H1 (cell line): Measurements from ENCODE around the gene UBAC1. TPM values are rescaled to one million over a fixed set of nuclear protein-coding genes. Genes with fewer than 3 reads are reported as not detected.

ENCODE experiments used
- CTCF ChIA-PET: fragments of 300-600 bp; sonication (Branson Sonifier 250); formaldehyde crosslinking; loops from one replicate; lab custom pipeline; 2021; ENCODE audit not compliant: partially characterized antibody; lab: Charles Lee
- POLR2A ChIA-PET: fragments of 300-600 bp; sonication (Branson Sonifier 250); formaldehyde crosslinking; loops from one replicate; lab custom pipeline; 2021; ENCODE audit warnings: inconsistent platforms; ENCODE audit not compliant: partially characterized antibody; lab: Charles Lee
- DNase-seq, 2 experiments: peaks; one replicate each; pipeline versions ENCODE4 v3.0.0 to v3.0.0-alpha.2; 2010 to 2022; ENCODE audit warnings: low spot score in 2 of 2, low read depth in 1 of 2, mixed read lengths in 1 of 2
- FAIRE-seq: peaks from 2 replicates; lab custom pipeline; 2011; peaks lifted over from hg19 to GRCh38; lab: Jason Lieb, UNC
- H2AFZ ChIP-seq: 2 replicates; pipeline ENCODE4 v1.8.1; 2012; ENCODE audit warnings: low read length, inconsistent platforms
- H2AK5ac ChIP-seq: 2 replicates; pipeline ENCODE4 v1.6.1; 2013; ENCODE audit warnings: low read depth, low read length
- H2BK120ac ChIP-seq: replicated peaks from 2 replicates; pipeline ENCODE3; 2013; ENCODE audit warnings: low read depth, low read length, inconsistent platforms
- H2BK12ac ChIP-seq: 2 replicates; pipeline ENCODE4 v1.6.1; 2013; ENCODE audit warnings: low read depth, low read length
- H2BK15ac ChIP-seq: 2 replicates; pipeline ENCODE4 v1.6.1; 2013; ENCODE audit warnings: low read length
- H2BK20ac ChIP-seq: 2 replicates; pipeline ENCODE4 v1.6.1; 2013; ENCODE audit warnings: low read length
- H2BK5ac ChIP-seq: 2 replicates; pipeline ENCODE4 v1.6.1; 2013; ENCODE audit warnings: low read depth, low read length
- H3K14ac ChIP-seq: 2 replicates; pipeline ENCODE4 v1.6.1; 2013; ENCODE audit warnings: inconsistent platforms; ENCODE audit not compliant: insufficient read length
- H3K18ac ChIP-seq: 2 replicates; pipeline ENCODE4 v1.6.1; 2013; ENCODE audit warnings: low read length; ENCODE audit errors: extremely low read depth
- H3K23ac ChIP-seq: 2 replicates; pipeline ENCODE4 v1.6.1; 2013; ENCODE audit warnings: inconsistent platforms; ENCODE audit not compliant: insufficient read length
- H3K23me2 ChIP-seq: 2 replicates; pipeline ENCODE4 v1.6.1; 2013; ENCODE audit warnings: low read depth, low read length
- H3K27ac ChIP-seq: 2 replicates; pipeline ENCODE4 v1.6.1; 2011; ENCODE audit warnings: low read depth, low read length, inconsistent platforms
- H3K27me3 ChIP-seq, 4 experiments: replicated peaks in 1 of 4; 1 replicate in 1 of 4; 2 replicates in 3 of 4; pipeline versions ENCODE4 v1.6.1 to v1.8.1; 2011 to 2013; ENCODE audit warnings: low read length in 3 of 4, mild to moderate bottlenecking in 3 of 4, inconsistent platforms in 2 of 4, mixed read lengths in 2 of 4, moderate library complexity in 1 of 4; ENCODE audit not compliant: control insufficient read depth in 3 of 4, insufficient read depth in 3 of 4; ENCODE audit errors: extremely low read depth in 1 of 4
- H3K36me3 ChIP-seq, 4 experiments: 2 replicates each; pipeline versions ENCODE4 v1.6.1 to v1.8.1; 2011 to 2013; ENCODE audit warnings: mild to moderate bottlenecking in 4 of 4, low read length in 3 of 4, moderate library complexity in 2 of 4, control low read depth in 1 of 4, inconsistent platforms in 1 of 4; ENCODE audit not compliant: insufficient read depth in 4 of 4, control insufficient read depth in 2 of 4
- H3K4ac ChIP-seq: replicated peaks from 2 replicates; pipeline ENCODE3; 2013; ENCODE audit warnings: low read length, low read depth, mixed read lengths, inconsistent platforms; ENCODE audit not compliant: insufficient read length
- H3K4me1 ChIP-seq, 4 experiments: replicated peaks in 1 of 4; 1 replicate in 1 of 4; 2 replicates in 3 of 4; pipeline versions ENCODE4 v1.6.1 to v1.8.1; 2011 to 2013; ENCODE audit warnings: low read length in 3 of 4, inconsistent platforms in 2 of 4, mixed read lengths in 1 of 4; ENCODE audit not compliant: insufficient read depth in 4 of 4, control insufficient read depth in 3 of 4
- H3K4me2 ChIP-seq, 2 experiments: 2 replicates each; pipeline versions ENCODE4 v1.6.1 to v1.8.1; 2011 to 2013; ENCODE audit warnings: low read depth in 2 of 2, low read length in 2 of 2, control low read depth in 1 of 2, inconsistent platforms in 1 of 2, mild to moderate bottlenecking in 1 of 2; ENCODE audit not compliant: insufficient read depth in 1 of 2
- H3K4me3 ChIP-seq, 4 experiments: fragments of 200-600, 300-600 bp in 1 of 4; sonication (generic), shearing (Covaris generic), sonication (Bioruptor Twin) in 1 of 4; 2 replicates each; pipeline versions ENCODE4 v1.5.1 to v1.8.1; 2011 to 2016; ENCODE audit warnings: low read length in 4 of 4, low read depth in 3 of 4, control low read depth in 2 of 4, inconsistent platforms in 2 of 4, mild to moderate bottlenecking in 2 of 4, mixed read lengths in 1 of 4, moderate library complexity in 1 of 4; ENCODE audit not compliant: insufficient read depth in 2 of 4; ENCODE audit errors: extremely low read depth in 1 of 4
- H3K56ac ChIP-seq: replicated peaks from 2 replicates; pipeline ENCODE3; 2013; ENCODE audit warnings: low read depth, mild to moderate bottlenecking, mixed read lengths, low read length, inconsistent platforms; ENCODE audit not compliant: insufficient read length
- H3K79me1 ChIP-seq: 2 replicates; pipeline ENCODE4 v1.6.1; 2013; ENCODE audit warnings: low read depth, low read length, control low read depth
- H3K79me2 ChIP-seq, 2 experiments: 2 replicates each; pipeline versions ENCODE4 v1.6.1 to v1.8.1; 2012 to 2013; ENCODE audit warnings: low read length in 2 of 2, mild to moderate bottlenecking in 2 of 2, inconsistent platforms in 1 of 2; ENCODE audit not compliant: insufficient read depth in 2 of 2, control insufficient read depth in 1 of 2
- H3K9ac ChIP-seq, 4 experiments: replicated peaks in 1 of 4; 1 replicate in 1 of 4; 2 replicates in 3 of 4; pipeline versions ENCODE4 v1.6.1 to v1.8.1; 2011 to 2013; ENCODE audit warnings: low read depth in 3 of 4, low read length in 3 of 4, control low read depth in 2 of 4, mild to moderate bottlenecking in 2 of 4, moderate library complexity in 2 of 4, inconsistent platforms in 1 of 4; ENCODE audit errors: extremely low read depth in 1 of 4
- H3K9me3 ChIP-seq, 2 experiments: 2 replicates each; pipeline versions ENCODE4 v1.6.1 to v1.8.1; 2012 to 2013; ENCODE audit warnings: mild to moderate bottlenecking in 2 of 2, moderate library complexity in 2 of 2, control low read depth in 1 of 2, inconsistent platforms in 1 of 2, low read depth in 1 of 2, low read length in 1 of 2, mixed read lengths in 1 of 2; ENCODE audit not compliant: insufficient read depth in 2 of 2
- H4K20me1 ChIP-seq, 2 experiments: replicated peaks in 1 of 2; 2 replicates each; pipeline versions ENCODE3 to v1.8.1; 2011 to 2013; ENCODE audit warnings: inconsistent platforms in 2 of 2, low read length in 2 of 2, mild to moderate bottlenecking in 1 of 2; ENCODE audit not compliant: insufficient read depth in 2 of 2, control insufficient read depth in 1 of 2
- H4K5ac ChIP-seq: 2 replicates; pipeline ENCODE4 v1.6.1; 2013; ENCODE audit warnings: low read length, low read depth, mixed read lengths, inconsistent platforms; ENCODE audit not compliant: insufficient read length
- H4K8ac ChIP-seq: 2 replicates; pipeline ENCODE4 v1.8.0; 2013; ENCODE audit warnings: mild to moderate bottlenecking, moderate library complexity, low read length, inconsistent platforms; ENCODE audit not compliant: insufficient read depth; ENCODE audit errors: extremely low read depth
- H4K91ac ChIP-seq: replicated peaks from 2 replicates; pipeline ENCODE3; 2013; ENCODE audit warnings: low read length, mixed read lengths, inconsistent platforms; ENCODE audit not compliant: insufficient read length
- CBX5 ChIP-seq: fragments of 300-800, 300-1000 bp; sonication (generic); IDR thresholded peaks from 2 replicates; pipeline ENCODE4 v1.7.1; 2016; ENCODE audit warnings: antibody characterized with exemption, low read length, low read depth
- EP300 ChIP-seq, 2 experiments: IDR thresholded peaks; 1 replicate in 1 of 2; 2 replicates in 1 of 2; pipeline ENCODE4 v1.6.1; 2011 to 2012; ENCODE audit warnings: low read depth in 2 of 2, low read length in 2 of 2, mild to moderate bottlenecking in 2 of 2, borderline replicate concordance in 1 of 2, inconsistent platforms in 1 of 2, moderate library complexity in 1 of 2
- JUND ChIP-seq: IDR thresholded peaks from 2 replicates; pipeline ENCODE4 v1.6.1; 2011; ENCODE audit warnings: mild to moderate bottlenecking, improper control_type of control experiment, low read length
- KDM5A ChIP-seq: fragments of 200-600 bp; IDR thresholded peaks from 2 replicates; pipeline ENCODE4 v1.7.1; 2012; ENCODE audit warnings: mild to moderate bottlenecking, low read length, inconsistent platforms, mixed read lengths
- NRF1 ChIP-seq: IDR thresholded peaks from 2 replicates; pipeline ENCODE4 v1.6.1; 2011; ENCODE audit warnings: mild to moderate bottlenecking, low read depth, low read length, improper control_type of control experiment
- RFX5 ChIP-seq: IDR thresholded peaks from 2 replicates; pipeline ENCODE4 v1.6.1; 2011; ENCODE audit warnings: low read depth, low read length, improper control_type of control experiment, borderline replicate concordance
- SAP30 ChIP-seq: fragments of 300-600 bp; sonication (generic); IDR thresholded peaks from 2 replicates; pipeline ENCODE4 v1.7.1; 2012; ENCODE audit warnings: low read length, moderate library complexity, mild to moderate bottlenecking, inconsistent platforms; ENCODE audit not compliant: insufficient read depth, insufficient replicate concordance
- TAF1 ChIP-seq: IDR thresholded peaks from 2 replicates; pipeline ENCODE4 v1.6.1; 2011; ENCODE audit warnings: mild to moderate bottlenecking, low read depth, low read length
- WGBS, 2 experiments: shearing (Covaris generic) in 1 of 2; methylation state at CpG; one replicate each; pipeline versions ENCODE4 v1.1.6 to v1.1.7; 2013 to 2015; ENCODE audit warnings: low lambda C conversion rate in 2 of 2, mixed read lengths in 2 of 2, inconsistent platforms in 1 of 2, low coverage in 1 of 2, missing lambda C conversion rate in 1 of 2; ENCODE audit not compliant: insufficient replicate concordance in 2 of 2, insufficient coverage in 1 of 2, insufficient read length in 1 of 2; ENCODE audit errors: extremely low coverage in 1 of 2, missing lambda C conversion rate in 1 of 2; 5-methylcytosine and 5-hydroxymethylcytosine counted together
- polyA plus RNA-seq, 7 experiments: library from polyadenylated mRNA; depleted of rRNA in 3 of 7; stranded (reverse) in 5 of 7; unstranded in 2 of 7; fragments of >200 nt in 5 of 7; fragments of 200-250 nt in 2 of 7; gene quantifications; 1 replicate in 5 of 7; 2 replicates in 1 of 7; 4 replicates in 1 of 7; pipeline versions ENCODE4 v1.2.1 to v1.2.3, GENCODE V29; 2011 to 2013; ENCODE audit warnings: missing spikeins in 2 of 7, mixed read lengths in 2 of 7
- total RNA-seq: library from RNA; stranded (reverse); fragmentation: NEBNext Ultra II Directional; extraction: Animal tissue kit (Norgen Biotek cat#: 25700); gene quantifications from 2 replicates; pipeline ENCODE4 v1.2.1, GENCODE V29; 2021
- TF ChIP-seq, protein P1 (sequence below), 3 experiments: IDR thresholded peaks; 1 replicate in 2 of 3; 2 replicates in 1 of 3; pipeline versions ENCODE4 v1.5.1 to v1.6.1; 2011; ENCODE audit warnings: low read length in 3 of 3, mild to moderate bottlenecking in 3 of 3, inconsistent platforms in 2 of 3, low read depth in 1 of 3, moderate library complexity in 1 of 3; ENCODE audit not compliant: insufficient read depth in 1 of 3; ENCODE audit errors: control extremely low read depth in 1 of 3
- TF ChIP-seq, protein P2 (sequence below): IDR thresholded peaks from 2 replicates; pipeline ENCODE4 v1.6.1; 2012; ENCODE audit warnings: inconsistent platforms

UBAC1 gene
- total and polyA plus RNA-seq, 2 of the 8 experiments (the other 6 are each of a cell fraction or from before 2014, with no cell fraction given), result 59.3 to 85.2 TPM

DNA sequence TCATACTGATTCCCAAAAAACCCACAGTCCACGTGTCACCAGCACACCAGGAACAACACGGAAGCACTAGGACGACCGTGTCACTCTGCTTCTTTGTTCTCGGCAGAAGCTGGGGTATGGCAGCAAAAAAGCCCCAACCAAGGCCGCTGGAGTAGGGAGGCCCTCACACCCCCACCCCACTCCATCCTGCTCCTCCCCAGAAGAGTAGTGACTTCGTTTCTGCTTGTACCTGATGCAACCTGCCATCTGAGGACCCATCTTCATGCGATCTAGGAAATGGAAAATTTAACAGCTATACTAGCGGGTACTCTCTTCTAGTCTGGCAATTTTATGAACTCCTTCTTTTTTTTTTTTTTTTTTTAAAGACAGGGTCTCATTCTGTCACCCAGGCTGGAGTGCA is 3.7 kb downstream of the UBAC1 start:
- no peak overlapping the region for H3K4ac ChIP-seq
- no peak overlapping the region for H3K4me3 ChIP-seq
- H3K27ac ChIP-seq, result no peak overlapping the region
- peaks cover 1% of the 10 kb centered on the region for H3K23me2 ChIP-seq
- no peak overlapping the region for H3K4me2 ChIP-seq
- H4K20me1 ChIP-seq, result peaks cover 9 to 11% of the 10 kb centered on the region in 2 experiments
- no peak overlapping the region for H3K14ac ChIP-seq
- H3K27me3 ChIP-seq, result no peaks in the 10 kb centered on the region
- H2AFZ ChIP-seq, result no peak overlapping the region
- H2BK15ac ChIP-seq, result no peak overlapping the region
- CTCF ChIA-PET, result interaction anchor here (1.1 to 4.7 kb wide), 3 partner anchors 11 to 189 kb away, joined by 3 to 14 read pairs (median 9); no protein-coding TSS in a partner anchor
- FAIRE-seq, result no peak
- no peak overlapping the region for H4K91ac ChIP-seq
- H3K36me3 ChIP-seq, result peaks cover 0 to 13% (median 9%) of the 10 kb centered on the region in 4 experiments; a peak in 6 of 8 replicates
- H2BK12ac ChIP-seq, result no peak overlapping the region
- H3K4me1 ChIP-seq, result peaks cover 4 to 7% (median 5%) of the 10 kb centered on the region in 4 experiments; a peak in 5 of 7 replicates
- POLR2A ChIA-PET, result no interaction called here
- no peak overlapping the region for H2BK20ac ChIP-seq
- peak overlapping the region; percentile 11; the same call in 1 of the 2 replicates for H4K8ac ChIP-seq
- no peak overlapping the region for H3K18ac ChIP-seq
- DNase-seq, result no peak
- no peak for TF ChIP-seq TAF1
- no peak for TF ChIP-seq JUND
- TF ChIP-seq KDM5A, result no peak
- TF ChIP-seq, protein P1, sequence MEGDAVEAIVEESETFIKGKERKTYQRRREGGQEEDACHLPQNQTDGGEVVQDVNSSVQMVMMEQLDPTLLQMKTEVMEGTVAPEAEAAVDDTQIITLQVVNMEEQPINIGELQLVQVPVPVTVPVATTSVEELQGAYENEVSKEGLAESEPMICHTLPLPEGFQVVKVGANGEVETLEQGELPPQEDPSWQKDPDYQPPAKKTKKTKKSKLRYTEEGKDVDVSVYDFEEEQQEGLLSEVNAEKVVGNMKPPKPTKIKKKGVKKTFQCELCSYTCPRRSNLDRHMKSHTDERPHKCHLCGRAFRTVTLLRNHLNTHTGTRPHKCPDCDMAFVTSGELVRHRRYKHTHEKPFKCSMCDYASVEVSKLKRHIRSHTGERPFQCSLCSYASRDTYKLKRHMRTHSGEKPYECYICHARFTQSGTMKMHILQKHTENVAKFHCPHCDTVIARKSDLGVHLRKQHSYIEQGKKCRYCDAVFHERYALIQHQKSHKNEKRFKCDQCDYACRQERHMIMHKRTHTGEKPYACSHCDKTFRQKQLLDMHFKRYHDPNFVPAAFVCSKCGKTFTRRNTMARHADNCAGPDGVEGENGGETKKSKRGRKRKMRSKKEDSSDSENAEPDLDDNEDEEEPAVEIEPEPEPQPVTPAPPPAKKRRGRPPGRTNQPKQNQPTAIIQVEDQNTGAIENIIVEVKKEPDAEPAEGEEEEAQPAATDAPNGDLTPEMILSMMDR (IDR thresholded peaks at IDR 0.05; ENCODE audit: control extremely low read depth in 1 of 3, insufficient read depth in 1 of 3, low read depth in 1 of 3, low read length in 3 of 3), result no peak
- TF ChIP-seq, protein P2, sequence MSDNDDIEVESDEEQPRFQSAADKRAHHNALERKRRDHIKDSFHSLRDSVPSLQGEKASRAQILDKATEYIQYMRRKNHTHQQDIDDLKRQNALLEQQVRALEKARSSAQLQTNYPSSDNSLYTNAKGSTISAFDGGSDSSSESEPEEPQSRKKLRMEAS, result no peak
- TF ChIP-seq EP300 (IDR thresholded peaks at IDR 0.05; ENCODE audit: borderline replicate concordance in 1 of 2, low read depth in 2 of 2, low read length in 2 of 2), result no peak
- no peak for TF ChIP-seq RFX5
- no peak for TF ChIP-seq SAP30
- TF ChIP-seq CBX5, result no peak
- no peak for TF ChIP-seq NRF1
- TF ChIP-seq, all 59 proteins: peak for 0
- 80% methylated on average over 9 of the region's 9 CpGs; no CpG with 5 or more reads in 1 of the 2 experiments for WGBS, 2 experiments
- Histone ChIP-seq H3K23ac (no peak overlapping the region), H3K79me1 (peaks cover 11% of the 10 kb centered on the region), H2BK5ac (no peak overlapping the region), H2AK5ac (no peak overlapping the region), H3K56ac (no peak overlapping the region), H3K79me2 (peaks cover 5 to 44% of the 10 kb centered on the region in 2 experiments), H3K9me3 (no peaks in the 10 kb centered on the region), H2BK120ac (no peak overlapping the region), H3K9ac (no peak overlapping the region), H4K5ac (no peak overlapping the region)
